ENCODE data around the gene FNDC3B. TPM values are rescaled to one million over a fixed set of nuclear protein-coding genes. Genes with fewer than 3 reads are reported as not detected.

FNDC3B gene
- total and polyA plus RNA-seq, 2 donors, result 11.0 to 11.9 TPM

GRCh38 chr3:172142051-172142863 lies 102.9 kb downstream of the FNDC3B start:
- no peak overlapping the region for H3K4me3 ChIP-seq (ENCODE audit: low read length in 2 of 2)
- H3K36me3 ChIP-seq (ENCODE audit: control insufficient read depth in 2 of 2, insufficient read depth in 2 of 2, low read length in 1 of 2), result no peaks in the 10 kb centered on the region
- no peaks in the 10 kb centered on the region for H3K9me3 ChIP-seq (ENCODE audit: control insufficient read depth in 2 of 2, insufficient read depth in 1 of 2, low read length in 1 of 2)
- DNase-seq (ENCODE audit: low read depth in 6 of 9, low spot score in 9 of 9), result no peak
- peaks cover 0 to 9% of the 10 kb centered on the region in 2 donors for H3K4me1 ChIP-seq (ENCODE audit: control insufficient read depth in 2 of 2, insufficient read depth in 2 of 2, low read length in 2 of 2)
- 92% methylated on average over 8 of the region's 8 CpGs for WGBS
- no peaks in the 10 kb centered on the region for H3K27me3 ChIP-seq (ENCODE audit: control insufficient read depth in 2 of 2, insufficient read depth in 1 of 2, low read length in 1 of 2)
- no peak overlapping the region for H3K27ac ChIP-seq (ENCODE audit: low read depth in 1 of 2, low read length in 1 of 2)

DNA sequence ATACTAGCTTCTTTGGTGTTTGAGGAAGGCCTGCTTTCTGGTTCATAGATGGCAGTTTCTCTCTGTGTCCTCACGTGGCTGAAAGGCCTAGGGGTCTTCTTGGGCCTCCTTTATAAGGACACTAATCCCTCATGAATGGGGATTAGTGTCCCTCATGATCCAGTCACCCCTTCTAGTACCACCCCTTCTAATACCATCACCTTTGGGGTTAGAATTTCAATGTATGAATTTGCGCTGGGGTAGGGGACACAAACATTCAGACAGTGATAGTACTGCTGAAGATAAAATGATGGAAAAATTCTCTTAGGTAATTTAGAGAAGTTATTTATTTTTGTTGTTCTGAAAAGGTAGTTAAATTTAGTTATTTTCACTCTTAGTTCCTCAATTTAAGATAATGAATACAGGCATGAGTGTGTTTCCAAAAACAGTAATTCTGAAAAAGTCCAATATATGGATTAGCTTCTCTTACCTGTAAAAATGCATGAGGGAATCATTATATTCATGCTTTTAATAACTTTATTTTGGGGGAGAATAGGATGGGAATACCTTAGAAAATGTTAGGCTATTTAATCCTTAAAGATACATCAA lies 103.6 kb downstream of the FNDC3B start:
- WGBS, result 95% methylated on average over 2 of the region's 2 CpGs
- no peak for DNase-seq (ENCODE audit: low read depth in 6 of 9, low spot score in 9 of 9)
- peaks cover 0 to 7% of the 10 kb centered on the region in 2 donors for H3K4me1 ChIP-seq (ENCODE audit: control insufficient read depth in 2 of 2, insufficient read depth in 2 of 2, low read length in 2 of 2)
- no peaks in the 10 kb centered on the region for H3K36me3 ChIP-seq (ENCODE audit: control insufficient read depth in 2 of 2, insufficient read depth in 2 of 2, low read length in 1 of 2)
- H3K27ac ChIP-seq (ENCODE audit: low read depth in 1 of 2, low read length in 1 of 2), result no peak overlapping the region
- H3K9me3 ChIP-seq (ENCODE audit: control insufficient read depth in 2 of 2, insufficient read depth in 1 of 2, low read length in 1 of 2), result no peaks in the 10 kb centered on the region
- no peak overlapping the region for H3K4me3 ChIP-seq (ENCODE audit: low read length in 2 of 2)
- H3K27me3 ChIP-seq (ENCODE audit: control insufficient read depth in 2 of 2, insufficient read depth in 1 of 2, low read length in 1 of 2), result no peaks in the 10 kb centered on the region

DNA sequence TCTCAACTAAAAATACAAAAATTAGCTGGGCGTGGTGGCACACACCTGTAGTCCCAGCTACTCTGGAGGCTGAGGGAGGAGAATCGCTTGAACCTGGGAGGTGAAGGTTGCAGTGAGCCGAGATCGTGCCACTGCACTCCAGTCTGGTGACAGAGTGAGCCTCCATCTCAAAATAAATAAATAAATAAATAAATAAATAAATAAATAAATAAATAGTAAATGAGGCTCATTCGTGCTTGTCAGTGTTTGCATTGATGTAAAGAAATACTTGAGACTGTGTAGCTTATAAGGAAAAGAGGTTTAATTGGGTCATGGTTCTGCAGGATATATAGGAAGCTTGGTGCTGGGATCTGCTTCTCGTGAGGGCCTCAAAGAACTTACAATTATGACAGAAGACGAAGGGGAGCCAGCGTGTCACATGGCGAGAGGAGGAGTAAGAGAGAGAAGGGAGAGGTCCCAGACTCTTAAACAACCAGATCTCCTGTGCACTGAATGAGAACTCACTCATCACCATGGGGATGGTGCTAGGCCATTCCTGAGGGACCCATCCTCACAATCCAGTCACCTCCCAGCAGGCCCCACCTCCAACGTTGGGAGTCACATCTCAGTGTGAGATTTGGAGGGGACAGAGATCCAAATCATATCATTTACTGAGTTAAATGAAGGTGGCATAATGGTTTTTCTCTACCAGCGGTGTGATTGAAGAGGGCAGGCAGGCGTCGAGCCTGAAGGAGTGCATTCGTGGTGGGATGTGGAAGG lies 104.5 kb downstream of the FNDC3B start:
- WGBS, result 98% methylated on average over 14 of the region's 14 CpGs
- no peak overlapping the region for H3K4me3 ChIP-seq (ENCODE audit: low read length in 2 of 2)
- DNase-seq (ENCODE audit: low read depth in 6 of 9, low spot score in 9 of 9), result no peak
- H3K4me1 ChIP-seq (ENCODE audit: control insufficient read depth in 2 of 2, insufficient read depth in 2 of 2, low read length in 2 of 2), result peaks cover 0 to 3% of the 10 kb centered on the region in 2 donors
- H3K36me3 ChIP-seq (ENCODE audit: control insufficient read depth in 2 of 2, insufficient read depth in 2 of 2, low read length in 1 of 2), result no peaks in the 10 kb centered on the region
- H3K9me3 ChIP-seq (ENCODE audit: control insufficient read depth in 2 of 2, insufficient read depth in 1 of 2, low read length in 1 of 2), result no peaks in the 10 kb centered on the region
- H3K27ac ChIP-seq (ENCODE audit: low read depth in 1 of 2, low read length in 1 of 2), result no peak overlapping the region
- H3K27me3 ChIP-seq (ENCODE audit: control insufficient read depth in 2 of 2, insufficient read depth in 1 of 2, low read length in 1 of 2), result no peaks in the 10 kb centered on the region

DNA sequence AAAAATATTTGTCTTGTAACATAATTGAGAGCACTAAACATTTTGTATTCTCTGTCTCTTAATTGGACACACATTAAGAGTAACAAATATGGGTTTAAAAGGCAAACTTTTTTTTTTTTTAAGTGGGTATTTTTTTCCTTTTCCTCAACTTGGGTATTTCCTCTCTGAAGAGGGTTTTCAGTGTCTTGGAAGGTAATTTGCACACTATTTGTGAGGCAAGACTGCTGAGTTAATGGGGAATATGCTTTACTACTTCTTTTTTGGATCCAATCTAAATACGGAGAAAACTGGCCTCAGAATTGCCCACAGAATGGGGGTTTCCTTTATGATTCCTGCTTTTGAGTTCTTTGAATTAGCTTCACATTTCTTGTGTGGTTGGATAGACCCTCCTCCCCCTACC lies 105.2 kb downstream of the FNDC3B start:
- 74% methylated on average over 1 of the region's 1 CpG for WGBS
- DNase-seq (ENCODE audit: low read depth in 6 of 9, low spot score in 9 of 9), result no peak
- Histone ChIP-seq H3K36me3 (ENCODE audit: control insufficient read depth in 2 of 2, insufficient read depth in 2 of 2, low read length in 1 of 2) (no peaks in the 10 kb centered on the region), H3K27ac (ENCODE audit: low read depth in 1 of 2, low read length in 1 of 2) (no peak overlapping the region), H3K4me3 (ENCODE audit: low read length in 2 of 2) (no peak overlapping the region), H3K27me3 (ENCODE audit: control insufficient read depth in 2 of 2, insufficient read depth in 1 of 2, low read length in 1 of 2) (no peaks in the 10 kb centered on the region), H3K9me3 (ENCODE audit: control insufficient read depth in 2 of 2, insufficient read depth in 1 of 2, low read length in 1 of 2) (no peaks in the 10 kb centered on the region), H3K4me1 (ENCODE audit: control insufficient read depth in 2 of 2, insufficient read depth in 2 of 2, low read length in 2 of 2) (peaks cover 0 to 2% of the 10 kb centered on the region in 2 donors)

GRCh38 chr3:172145031-172145686 lies 105.8 kb downstream of the FNDC3B start:
- 79% methylated on average over 7 of the region's 7 CpGs for WGBS
- no peaks in the 10 kb centered on the region for H3K36me3 ChIP-seq (ENCODE audit: control insufficient read depth in 2 of 2, insufficient read depth in 2 of 2, low read length in 1 of 2)
- DNase-seq (ENCODE audit: low read depth in 6 of 9, low spot score in 9 of 9), result no peak
- no peak overlapping the region for H3K4me3 ChIP-seq (ENCODE audit: low read length in 2 of 2)
- H3K9me3 ChIP-seq (ENCODE audit: control insufficient read depth in 2 of 2, insufficient read depth in 1 of 2, low read length in 1 of 2), result no peaks in the 10 kb centered on the region
- H3K27ac ChIP-seq (ENCODE audit: low read depth in 1 of 2, low read length in 1 of 2), result no peak overlapping the region
- H3K4me1 ChIP-seq (ENCODE audit: control insufficient read depth in 2 of 2, insufficient read depth in 2 of 2, low read length in 2 of 2), result no peaks in the 10 kb centered on the region
- H3K27me3 ChIP-seq (ENCODE audit: control insufficient read depth in 2 of 2, insufficient read depth in 1 of 2, low read length in 1 of 2), result no peaks in the 10 kb centered on the region

GRCh38 chr3:172146349-172146748 lies 107.0 kb downstream of the FNDC3B start:
- Histone ChIP-seq H3K27ac (ENCODE audit: low read depth in 1 of 2, low read length in 1 of 2) (no peak overlapping the region), H3K4me3 (ENCODE audit: low read length in 2 of 2) (no peak overlapping the region), H3K27me3 (ENCODE audit: control insufficient read depth in 2 of 2, insufficient read depth in 1 of 2, low read length in 1 of 2) (no peaks in the 10 kb centered on the region), H3K36me3 (ENCODE audit: control insufficient read depth in 2 of 2, insufficient read depth in 2 of 2, low read length in 1 of 2) (no peaks in the 10 kb centered on the region), H3K9me3 (ENCODE audit: control insufficient read depth in 2 of 2, insufficient read depth in 1 of 2, low read length in 1 of 2) (no peaks in the 10 kb centered on the region), H3K4me1 (ENCODE audit: control insufficient read depth in 2 of 2, insufficient read depth in 2 of 2, low read length in 2 of 2) (no peaks in the 10 kb centered on the region)
- WGBS, result 64% methylated on average over 3 of the region's 3 CpGs
- no peak for DNase-seq (ENCODE audit: low read depth in 6 of 9, low spot score in 9 of 9)

DNA sequence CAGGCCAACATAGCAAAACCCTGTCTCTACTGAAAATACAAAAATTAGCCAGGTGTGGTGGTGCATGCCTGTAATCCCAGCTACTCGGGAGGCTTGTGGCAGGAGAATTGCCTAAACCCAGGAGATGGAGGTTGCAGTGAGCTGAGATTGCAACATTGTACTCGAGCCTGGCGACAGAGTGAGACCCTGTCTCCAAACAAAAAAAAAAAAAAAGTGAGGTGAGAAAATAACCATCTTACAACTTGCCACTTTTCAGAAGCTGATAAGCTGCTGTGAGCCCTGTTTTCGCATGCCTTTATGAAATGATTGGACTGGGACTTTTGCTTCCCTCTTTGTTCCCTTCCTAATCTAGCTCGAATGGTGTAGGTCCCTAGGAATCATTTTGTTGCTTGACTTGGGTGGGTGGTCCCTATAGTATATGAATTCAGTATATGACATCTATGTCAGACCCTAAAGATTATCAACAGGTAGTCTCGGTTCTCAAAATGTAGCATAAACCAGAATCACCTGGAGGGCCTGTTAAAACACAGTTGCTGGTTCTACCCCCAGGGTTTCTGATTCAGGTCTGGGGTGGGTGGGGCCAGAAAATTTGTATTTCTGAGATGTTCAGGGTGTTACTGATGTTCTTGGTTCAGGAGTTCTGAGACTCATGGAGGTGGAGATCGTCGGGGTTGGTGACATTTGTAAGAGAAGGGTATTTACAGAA lies 107.9 kb downstream of the FNDC3B start:
- no peak for DNase-seq (ENCODE audit: low read depth in 6 of 9, low spot score in 9 of 9)
- Histone ChIP-seq H3K4me1 (ENCODE audit: control insufficient read depth in 2 of 2, insufficient read depth in 2 of 2, low read length in 2 of 2) (no peaks in the 10 kb centered on the region), H3K9me3 (ENCODE audit: control insufficient read depth in 2 of 2, insufficient read depth in 1 of 2, low read length in 1 of 2) (no peaks in the 10 kb centered on the region), H3K36me3 (ENCODE audit: control insufficient read depth in 2 of 2, insufficient read depth in 2 of 2, low read length in 1 of 2) (no peaks in the 10 kb centered on the region), H3K27me3 (ENCODE audit: control insufficient read depth in 2 of 2, insufficient read depth in 1 of 2, low read length in 1 of 2) (no peaks in the 10 kb centered on the region), H3K4me3 (ENCODE audit: low read length in 2 of 2) (no peak overlapping the region), H3K27ac (ENCODE audit: low read depth in 1 of 2, low read length in 1 of 2) (no peak overlapping the region)
- 96% methylated on average over 8 of the region's 8 CpGs for WGBS

DNA sequence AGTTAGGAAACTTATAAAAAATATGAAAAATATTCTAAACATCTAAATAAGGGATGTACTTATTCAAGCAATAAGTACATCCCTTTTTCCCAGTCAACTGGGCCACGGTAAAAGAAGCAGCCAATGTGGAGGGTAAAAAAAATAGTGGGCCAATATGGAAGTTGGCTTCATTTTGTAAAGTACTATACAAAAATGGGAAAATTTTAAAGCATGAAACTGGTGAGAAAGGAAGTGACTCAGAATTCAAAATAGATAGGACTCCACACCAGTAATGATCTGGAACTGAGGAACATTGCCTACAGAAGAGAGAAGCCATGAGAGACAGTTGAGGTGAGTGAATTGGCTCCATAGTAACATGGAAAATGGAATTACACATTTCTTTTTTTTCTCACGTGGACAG lies 108.9 kb downstream of the FNDC3B start:
- no peak overlapping the region for H3K4me3 ChIP-seq (ENCODE audit: low read length in 2 of 2)
- no peaks in the 10 kb centered on the region for H3K27me3 ChIP-seq (ENCODE audit: control insufficient read depth in 2 of 2, insufficient read depth in 1 of 2, low read length in 1 of 2)
- peaks cover 2 to 5% of the 10 kb centered on the region in 2 donors for H3K4me1 ChIP-seq (ENCODE audit: control insufficient read depth in 2 of 2, insufficient read depth in 2 of 2, low read length in 2 of 2)
- no peak overlapping the region for H3K27ac ChIP-seq (ENCODE audit: low read depth in 1 of 2, low read length in 1 of 2)
- H3K9me3 ChIP-seq (ENCODE audit: control insufficient read depth in 2 of 2, insufficient read depth in 1 of 2, low read length in 1 of 2), result no peaks in the 10 kb centered on the region
- DNase-seq (ENCODE audit: low read depth in 6 of 9, low spot score in 9 of 9), result no peak
- WGBS, result 98% methylated on average over 2 of the region's 2 CpGs
- no peaks in the 10 kb centered on the region for H3K36me3 ChIP-seq (ENCODE audit: control insufficient read depth in 2 of 2, insufficient read depth in 2 of 2, low read length in 1 of 2)

Data from thymus (tissue), 11 donors.